HK-2 (cell line): ENCODE data around the gene IQCH.

Source experiments
- DNase-seq: peaks from one replicate; pipeline ENCODE4 v3.0.0-alpha.2; 2018; ENCODE audit not compliant: unreplicated experiment

The IQCH gene

DNA sequence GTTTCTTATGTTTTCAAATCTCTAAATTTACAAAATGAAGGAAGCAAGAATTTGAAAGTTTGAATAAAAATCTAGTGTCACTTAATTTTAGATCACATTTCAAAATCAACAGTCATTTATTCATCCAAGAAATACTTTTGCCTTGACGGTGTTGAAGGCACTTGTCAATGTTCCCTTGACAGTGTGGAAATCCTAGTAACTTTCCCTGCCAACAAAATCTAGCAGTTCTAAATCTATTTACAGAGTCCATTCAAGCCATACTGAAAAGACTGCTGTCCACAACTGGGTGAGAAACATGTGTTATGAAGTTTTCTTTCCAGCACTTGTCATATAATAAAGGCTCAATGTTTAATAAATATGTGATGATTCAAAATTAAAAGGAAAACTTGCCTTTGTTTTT lies 279.3 kb downstream of the IQCH start:
- no peak for DNase-seq

DNA sequence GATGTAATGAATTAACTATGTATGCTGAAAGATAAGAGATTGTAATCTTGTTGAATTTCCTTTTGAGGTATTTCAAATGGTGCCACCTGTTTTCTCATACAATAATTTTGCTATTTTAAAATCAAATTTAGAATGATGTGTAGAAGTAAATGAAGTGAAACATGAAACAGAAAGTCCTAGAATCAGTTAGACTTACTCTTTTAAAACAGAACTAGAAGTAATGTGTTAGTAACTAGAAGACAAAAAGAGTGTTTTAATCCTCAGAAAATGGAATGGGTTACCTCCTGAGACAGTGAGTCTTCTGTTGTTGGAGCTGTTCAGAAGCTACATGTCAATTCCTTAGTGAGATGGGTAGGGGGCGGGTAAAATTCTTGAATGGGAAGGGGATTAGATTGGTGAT lies 279.8 kb downstream of the IQCH start:
- DNase-seq = no peak

DNA sequence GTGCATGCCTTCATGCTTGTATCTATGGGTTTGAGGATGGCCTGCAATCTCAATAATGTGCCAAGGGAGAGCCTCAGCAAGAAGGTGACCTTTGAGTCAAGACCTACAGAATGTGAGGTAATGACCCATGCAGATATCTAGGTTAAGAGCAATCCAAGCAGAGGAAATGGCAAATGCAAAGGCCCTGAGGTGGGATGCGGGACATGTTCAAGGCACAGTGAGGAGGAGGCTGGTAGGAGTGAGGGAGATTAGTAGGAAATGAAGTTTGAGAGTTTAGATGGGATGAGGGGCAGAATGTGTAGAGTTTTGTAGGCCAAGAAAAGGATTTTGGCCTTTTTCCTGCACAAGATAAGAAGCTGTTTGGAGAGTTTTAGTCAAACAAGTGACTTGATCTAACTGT lies 283.2 kb downstream of the IQCH start:
- no peak for DNase-seq

DNA sequence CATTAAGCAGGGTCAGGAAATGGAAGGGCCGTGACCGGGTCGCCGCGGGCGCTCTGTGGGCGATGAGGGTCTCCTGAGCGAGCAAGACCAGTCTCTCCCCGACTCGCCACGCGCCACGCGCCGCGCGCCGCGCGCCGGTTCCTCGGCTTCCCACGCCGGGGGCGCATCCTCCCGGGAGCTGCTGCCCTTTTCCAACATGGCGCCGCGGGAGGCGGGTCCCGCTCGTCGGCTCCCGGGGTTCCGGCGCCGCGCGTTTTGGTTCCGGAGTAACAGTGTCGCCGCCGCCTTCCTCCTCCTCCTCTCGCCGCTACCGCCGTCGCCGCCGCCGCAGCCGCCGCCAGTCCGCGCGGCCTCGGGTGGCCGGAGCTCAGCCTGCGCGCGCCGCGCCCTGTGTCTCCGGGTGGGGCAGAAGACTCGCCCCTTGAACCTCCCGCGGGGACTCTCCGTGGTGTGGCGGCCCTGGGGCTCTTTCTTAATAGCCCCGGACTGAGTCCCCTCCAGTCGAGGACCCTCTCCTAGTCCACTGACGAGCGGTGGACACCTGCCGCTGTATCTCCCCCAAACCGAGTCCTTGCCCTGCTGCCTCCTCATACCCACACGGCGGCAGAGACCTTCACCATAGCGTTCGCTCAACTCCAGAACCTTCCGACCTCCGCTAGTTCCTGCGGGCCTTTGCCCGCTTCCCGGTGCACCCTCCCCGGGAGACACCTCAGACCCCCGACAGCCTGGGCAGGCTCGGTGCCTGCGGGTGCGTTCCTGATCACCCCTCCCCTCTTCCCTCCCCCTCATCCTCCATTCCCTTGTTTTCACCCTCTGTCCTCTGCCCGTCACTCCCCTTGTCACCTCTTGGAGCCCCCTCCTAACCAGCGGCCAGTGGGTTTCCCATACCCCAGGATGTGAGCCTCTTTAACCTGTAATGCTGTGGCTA lies 288.1 kb downstream of the IQCH start, which contains the start of gene MAP2K5:
TSS of gene MAP2K5 (plus strand) at position 284 of the 928 bp plus-strand sequence. CDS start at position 917, 633 bp downstream.
- DNase-seq = peak; percentile 67

DNA sequence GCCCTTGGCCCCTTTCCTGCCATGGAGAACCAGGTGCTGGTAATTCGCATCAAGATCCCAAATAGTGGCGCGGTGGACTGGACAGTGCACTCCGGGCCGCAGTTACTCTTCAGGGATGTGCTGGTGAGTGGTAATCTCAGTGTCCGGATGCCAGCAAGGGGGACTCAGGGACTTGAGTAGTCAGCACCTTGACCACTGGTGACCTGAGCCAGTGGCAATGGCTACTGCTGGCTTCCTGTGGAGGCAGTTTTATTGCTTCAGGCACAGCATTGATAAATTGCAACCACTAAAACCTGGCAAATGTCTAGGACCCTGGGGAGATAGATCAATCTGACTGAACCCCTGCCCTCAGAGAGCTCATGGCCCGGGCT lies 288.7 kb downstream of the IQCH start:
- no peak for DNase-seq

DNA sequence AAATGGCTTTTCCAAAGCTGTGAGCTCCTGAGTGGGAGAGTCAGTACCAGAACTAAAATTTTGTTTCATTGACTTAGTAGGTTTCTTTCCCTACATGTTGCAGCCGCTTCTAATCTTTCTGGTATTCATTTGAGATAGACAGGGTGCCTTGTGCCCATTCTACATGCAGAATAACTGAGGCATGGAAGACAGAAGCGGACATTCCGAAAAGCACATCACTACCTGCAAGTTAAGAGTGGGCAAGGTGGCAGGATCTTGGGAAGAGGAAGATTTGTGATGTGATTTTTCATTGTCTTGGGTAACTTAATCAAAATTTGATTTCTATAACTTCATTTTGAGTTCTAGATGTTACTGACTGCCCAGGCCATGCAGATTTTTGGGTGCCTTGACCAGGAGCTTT lies 289.9 kb downstream of the IQCH start:
- DNase-seq = no peak

DNA sequence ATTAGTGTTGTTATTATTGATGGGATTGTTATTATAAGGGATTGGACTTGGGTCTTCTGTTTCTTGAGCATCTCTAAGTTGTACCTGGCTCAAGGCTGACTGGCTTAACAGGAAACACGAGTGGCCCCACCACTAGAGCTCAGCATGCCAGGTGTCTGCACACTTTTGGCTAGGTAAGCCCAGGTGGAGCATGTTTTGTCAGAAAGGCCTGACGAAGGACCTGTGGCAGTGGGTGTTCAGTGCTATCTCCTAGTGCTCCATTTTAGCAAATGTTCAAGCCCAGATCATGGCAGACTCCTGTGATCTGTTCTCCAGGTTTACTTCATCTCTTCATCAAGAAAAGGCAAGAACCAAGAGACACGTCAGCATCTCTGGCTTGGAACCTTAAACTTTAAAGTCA lies 291.3 kb downstream of the IQCH start:
- DNase-seq = no peak

DNA sequence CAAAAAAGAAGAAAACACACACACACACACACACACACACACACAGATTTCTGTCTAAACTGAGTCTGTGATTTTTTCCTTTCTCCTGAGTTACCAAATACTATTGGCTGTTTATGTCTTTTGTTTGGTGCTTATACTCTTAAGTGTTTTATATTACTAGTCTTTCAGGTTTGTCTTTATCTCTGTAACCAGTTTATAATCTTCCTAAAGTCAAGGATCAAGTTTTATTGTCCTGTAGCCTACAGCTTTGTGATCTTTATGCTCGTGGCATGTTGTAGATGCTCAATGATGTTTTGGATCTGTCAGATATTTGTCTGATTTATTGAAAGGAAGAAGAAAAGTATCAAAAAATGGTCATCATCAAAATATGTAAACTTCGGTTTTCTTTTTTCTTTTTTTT lies 292.5 kb downstream of the IQCH start:
- DNase-seq = no peak

DNA sequence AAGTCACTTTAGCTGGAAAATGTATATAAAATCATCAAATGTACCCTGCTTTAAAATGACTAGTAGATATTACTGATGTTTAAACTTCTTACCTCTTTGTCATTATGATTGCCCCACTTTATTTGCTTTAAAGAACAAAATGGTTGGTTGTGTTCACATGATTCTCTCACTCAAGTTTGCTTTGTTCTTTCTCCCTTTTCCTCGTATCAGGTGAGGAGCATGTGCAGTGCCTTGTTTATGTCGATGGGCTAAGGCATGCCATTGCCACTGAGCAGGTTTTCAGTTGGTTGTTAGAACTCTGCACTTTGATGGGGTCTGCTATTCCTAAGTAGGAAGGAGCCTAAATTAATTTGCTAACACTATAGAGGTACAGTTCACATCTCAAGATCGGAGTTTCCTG lies 293.2 kb downstream of the IQCH start:
- no peak for DNase-seq

DNA sequence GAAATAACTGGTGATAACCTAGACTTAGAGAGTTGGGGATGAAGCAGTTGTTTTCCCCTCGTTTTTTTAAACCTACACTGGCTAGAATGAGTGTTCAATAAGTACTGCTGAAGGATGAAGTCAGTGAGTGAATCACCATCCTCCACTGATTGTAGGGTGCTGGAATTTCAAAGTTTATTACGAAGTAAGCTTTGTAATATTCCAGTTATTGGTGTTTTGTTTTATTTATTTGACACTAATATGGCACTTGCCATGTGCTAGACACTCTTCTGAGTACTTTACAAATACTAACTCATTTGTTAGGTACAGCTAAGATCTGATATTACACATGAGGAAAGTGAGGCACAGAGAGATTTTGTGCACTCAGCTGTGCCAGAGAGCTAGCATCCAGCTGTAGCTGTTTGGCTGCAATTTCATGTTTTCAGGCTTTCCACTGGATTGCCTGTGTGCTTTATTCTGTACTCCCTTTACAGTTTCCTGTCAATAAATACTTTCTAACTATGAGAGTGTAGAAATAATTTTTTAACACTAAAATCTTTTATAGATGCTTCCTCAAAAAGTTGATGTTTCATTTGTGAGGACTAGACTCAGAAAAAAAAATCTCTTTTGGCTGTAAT lies 293.8 kb downstream of the IQCH start:
- DNase-seq = no peak

DNA sequence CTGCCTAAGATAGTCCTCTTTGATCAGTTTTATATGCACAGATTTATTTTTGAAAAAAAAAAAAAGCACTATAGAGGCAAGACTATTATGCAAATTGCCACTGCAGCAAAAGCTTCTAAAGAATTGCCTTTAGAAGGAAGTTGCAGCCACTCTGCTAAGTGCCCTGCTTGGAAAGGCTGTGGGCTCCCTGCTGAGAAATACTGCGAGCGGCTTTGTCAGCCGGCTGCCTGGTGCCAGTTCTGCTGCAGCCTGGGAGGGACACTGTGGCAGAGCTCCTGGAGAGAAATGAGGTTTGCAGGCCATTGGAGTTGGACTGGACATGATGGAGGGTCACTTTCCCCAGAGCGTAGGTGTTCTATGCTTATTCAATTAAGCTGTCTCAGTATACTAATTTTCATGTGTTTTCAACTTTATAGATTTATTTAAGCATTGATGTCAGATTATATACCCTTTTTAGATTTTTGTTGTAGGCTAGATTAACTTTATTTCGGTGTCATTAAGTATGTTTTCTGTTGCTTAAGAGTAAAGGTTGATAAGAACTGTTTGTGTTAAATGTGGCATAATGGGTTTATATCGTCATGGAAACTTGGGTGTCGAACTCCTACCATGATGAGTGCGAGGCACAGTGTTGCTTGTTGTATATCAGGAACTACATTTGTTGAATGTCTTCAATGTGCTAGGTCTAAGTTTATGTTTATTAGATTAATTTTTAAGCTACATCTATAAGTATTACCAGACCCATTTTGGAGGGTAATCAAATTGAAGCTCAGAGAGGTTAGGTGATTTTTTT lies 294.5 kb downstream of the IQCH start:
- DNase-seq = no peak

DNA sequence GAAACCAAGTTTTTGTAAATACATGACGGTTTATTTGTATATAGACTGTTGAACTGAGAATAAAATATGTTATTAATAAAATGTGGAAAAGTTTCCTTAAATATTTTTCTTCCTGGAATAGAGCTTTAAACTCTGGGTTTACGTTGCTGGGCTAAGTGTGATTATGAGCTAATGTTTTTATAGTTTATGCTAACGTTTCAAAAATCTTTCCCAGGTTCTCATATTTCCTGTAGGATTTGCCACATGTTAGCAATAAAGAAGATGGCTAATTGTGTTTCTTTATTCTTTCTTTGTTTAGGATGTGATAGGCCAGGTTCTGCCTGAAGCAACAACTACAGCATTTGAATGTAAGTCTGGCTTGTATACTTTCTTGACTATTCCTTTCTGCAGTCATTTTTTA lies 295.1 kb downstream of the IQCH start:
- DNase-seq = no peak

DNA sequence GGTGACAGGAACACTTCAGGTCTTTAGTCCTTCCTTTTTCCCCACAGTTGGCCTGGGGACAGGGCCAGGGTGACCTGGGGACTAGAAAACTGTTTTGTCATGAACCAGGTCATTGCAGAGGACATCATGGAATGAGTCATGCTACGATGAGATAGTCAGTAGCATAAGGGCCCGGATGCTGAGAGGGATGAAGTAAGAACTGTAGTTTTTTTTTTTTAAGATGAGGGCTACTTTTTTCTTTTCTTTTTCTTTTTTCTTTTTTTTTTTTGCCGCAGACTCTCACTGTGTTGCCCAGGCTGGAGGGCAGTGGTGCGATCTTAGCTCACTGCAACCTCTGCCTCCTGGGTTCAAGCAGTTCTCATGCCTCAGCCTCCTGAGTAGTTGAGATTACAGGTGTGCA lies 295.9 kb downstream of the IQCH start:
- no peak for DNase-seq

DNA sequence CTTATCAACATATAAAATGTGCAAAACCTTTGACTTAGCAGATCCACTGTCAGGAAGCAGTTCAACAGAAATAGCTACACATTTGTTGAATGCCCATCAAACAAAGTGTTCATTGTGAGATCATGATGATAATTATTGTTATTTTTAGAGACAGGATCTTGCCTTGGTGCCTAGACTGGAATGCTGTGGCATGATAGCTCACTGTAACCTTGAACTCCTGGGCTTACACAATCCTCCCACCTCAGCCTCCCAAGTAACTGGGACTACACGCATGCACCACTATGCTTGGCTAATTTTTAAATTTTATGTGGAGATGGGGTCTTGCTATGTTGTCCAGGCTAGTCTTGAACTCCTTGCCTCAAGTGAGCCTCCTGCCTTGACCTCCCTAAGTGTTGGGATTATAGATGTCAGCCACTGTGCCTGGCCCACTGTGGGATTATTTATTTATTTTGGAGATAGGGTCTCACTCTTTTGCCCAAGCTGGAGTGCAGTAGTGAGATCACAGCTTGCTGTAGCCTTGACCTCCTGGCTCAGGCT lies 296.7 kb downstream of the IQCH start:
- no peak for DNase-seq
